ENCODE data around the gene OPCML.

Gene OPCML

GRCh38 chr11:133107136-133107535 is 425.2 kb downstream of the OPCML start:
- no peak overlapping the region for H3K27ac ChIP-seq
- no peaks in the 10 kb centered on the region for H3K36me3 ChIP-seq
- DNase-seq = no peak
- TF ChIP-seq, protein P1, sequence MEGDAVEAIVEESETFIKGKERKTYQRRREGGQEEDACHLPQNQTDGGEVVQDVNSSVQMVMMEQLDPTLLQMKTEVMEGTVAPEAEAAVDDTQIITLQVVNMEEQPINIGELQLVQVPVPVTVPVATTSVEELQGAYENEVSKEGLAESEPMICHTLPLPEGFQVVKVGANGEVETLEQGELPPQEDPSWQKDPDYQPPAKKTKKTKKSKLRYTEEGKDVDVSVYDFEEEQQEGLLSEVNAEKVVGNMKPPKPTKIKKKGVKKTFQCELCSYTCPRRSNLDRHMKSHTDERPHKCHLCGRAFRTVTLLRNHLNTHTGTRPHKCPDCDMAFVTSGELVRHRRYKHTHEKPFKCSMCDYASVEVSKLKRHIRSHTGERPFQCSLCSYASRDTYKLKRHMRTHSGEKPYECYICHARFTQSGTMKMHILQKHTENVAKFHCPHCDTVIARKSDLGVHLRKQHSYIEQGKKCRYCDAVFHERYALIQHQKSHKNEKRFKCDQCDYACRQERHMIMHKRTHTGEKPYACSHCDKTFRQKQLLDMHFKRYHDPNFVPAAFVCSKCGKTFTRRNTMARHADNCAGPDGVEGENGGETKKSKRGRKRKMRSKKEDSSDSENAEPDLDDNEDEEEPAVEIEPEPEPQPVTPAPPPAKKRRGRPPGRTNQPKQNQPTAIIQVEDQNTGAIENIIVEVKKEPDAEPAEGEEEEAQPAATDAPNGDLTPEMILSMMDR (IDR thresholded peaks at IDR 0.05; ENCODE audit: low read depth, low read length) = no peak
- H3K27me3 ChIP-seq (ENCODE audit: insufficient read depth, low read depth, severe bottlenecking) = no peaks in the 10 kb centered on the region
- H3K4me3 ChIP-seq (ENCODE audit: low read depth, low read length) = no peak overlapping the region
- no peaks in the 10 kb centered on the region for H3K9me3 ChIP-seq (ENCODE audit: severe bottlenecking)

GRCh38 chr11:133106417-133106816 is 425.9 kb downstream of the OPCML start:
- no peaks in the 10 kb centered on the region for H3K27me3 ChIP-seq (ENCODE audit: insufficient read depth, low read depth, severe bottlenecking)
- no peaks in the 10 kb centered on the region for H3K9me3 ChIP-seq (ENCODE audit: severe bottlenecking)
- TF ChIP-seq, protein P1 (IDR thresholded peaks at IDR 0.05; ENCODE audit: low read depth, low read length) = no peak

DNA sequence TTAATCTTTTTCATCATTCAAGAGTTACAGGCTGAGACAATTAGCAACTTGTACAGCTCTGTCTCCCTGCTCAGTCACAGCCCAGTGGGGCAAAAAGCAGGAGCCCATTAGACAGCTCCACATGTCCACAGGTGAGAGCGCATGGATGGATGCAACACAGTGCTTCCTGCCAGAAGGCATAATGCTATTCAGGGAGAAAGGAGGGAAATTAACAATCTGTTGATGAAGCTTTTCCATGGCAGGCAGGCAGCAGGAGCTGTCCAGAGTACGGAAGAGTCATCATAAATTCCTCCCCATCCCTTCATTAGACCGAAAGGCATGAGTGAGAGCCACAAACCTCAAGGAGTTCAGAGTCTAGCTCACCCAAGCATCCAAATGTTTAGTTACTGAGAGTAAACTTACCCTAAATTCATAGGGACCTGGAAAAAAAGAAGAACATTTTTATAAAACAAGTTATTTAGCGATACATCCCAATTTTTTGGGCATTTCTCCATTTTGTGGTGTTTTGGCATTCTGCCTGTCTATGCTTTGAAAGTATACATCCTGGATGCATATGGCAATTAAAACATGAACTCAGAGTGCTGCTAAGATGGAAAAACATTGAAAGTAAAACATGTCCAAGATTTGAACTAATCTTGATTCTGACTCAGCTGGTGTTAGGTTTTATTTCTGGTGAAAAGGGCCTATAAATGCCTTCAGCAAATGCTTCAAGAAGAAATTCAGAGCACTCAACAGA is 428.1 kb downstream of the OPCML start:
- H3K27me3 ChIP-seq (ENCODE audit: insufficient read depth, low read depth, severe bottlenecking) = no peaks in the 10 kb centered on the region
- H3K27ac ChIP-seq = no peak overlapping the region
- no peak overlapping the region for H3K4me3 ChIP-seq (ENCODE audit: low read depth, low read length)
- H3K9me3 ChIP-seq (ENCODE audit: severe bottlenecking) = no peaks in the 10 kb centered on the region
- DNase-seq = no peak
- TF ChIP-seq, protein P1 (IDR thresholded peaks at IDR 0.05; ENCODE audit: low read depth, low read length) = no peak
- no peaks in the 10 kb centered on the region for H3K36me3 ChIP-seq

More at GRCh38 chr11:133106417-133106816, 425.9 kb downstream of the OPCML start:
- H3K27ac ChIP-seq = no peak overlapping the region
- no peak overlapping the region for H3K4me3 ChIP-seq (ENCODE audit: low read depth, low read length)
- no peak for DNase-seq
- H3K36me3 ChIP-seq = no peaks in the 10 kb centered on the region

- H3K27me3 ChIP-seq (ENCODE audit: insufficient read depth, low read depth, severe bottlenecking) = peaks cover 3% of the 10 kb centered on the region
- TF ChIP-seq, protein P1 (IDR thresholded peaks at IDR 0.05; ENCODE audit: low read depth, low read length) = no peak
- H3K36me3 ChIP-seq = no peaks in the 10 kb centered on the region
- H3K27ac ChIP-seq = no peak overlapping the region
- H3K4me3 ChIP-seq (ENCODE audit: low read depth, low read length) = no peak overlapping the region
- no peaks in the 10 kb centered on the region for H3K9me3 ChIP-seq (ENCODE audit: severe bottlenecking)
- no peak for DNase-seq
Measured at GRCh38 chr11:133096981-133097380, 435.3 kb downstream of the OPCML start.

GRCh38 chr11:133086518-133086917 is 445.8 kb downstream of the OPCML start:
- Histone ChIP-seq H3K9me3 (ENCODE audit: severe bottlenecking) (no peaks in the 10 kb centered on the region), H3K27ac (no peak overlapping the region), H3K36me3 (no peaks in the 10 kb centered on the region), H3K4me3 (ENCODE audit: low read depth, low read length) (no peak overlapping the region), H3K27me3 (ENCODE audit: insufficient read depth, low read depth, severe bottlenecking) (peaks cover 4% of the 10 kb centered on the region)
- DNase-seq = no peak
- TF ChIP-seq, protein P1 (IDR thresholded peaks at IDR 0.05; ENCODE audit: low read depth, low read length) = no peak

Measured in WERI-Rb-1 (cell line).